ENCODE results near the gene SPATA45. TPM values are rescaled to one million over a fixed set of nuclear protein-coding genes. Genes with fewer than 3 reads are reported as not detected.

Gene SPATA45
- total and polyA plus RNA-seq, 2 experiments from 2014 or later: 2.9 TPM; not detected in 1

DNA sequence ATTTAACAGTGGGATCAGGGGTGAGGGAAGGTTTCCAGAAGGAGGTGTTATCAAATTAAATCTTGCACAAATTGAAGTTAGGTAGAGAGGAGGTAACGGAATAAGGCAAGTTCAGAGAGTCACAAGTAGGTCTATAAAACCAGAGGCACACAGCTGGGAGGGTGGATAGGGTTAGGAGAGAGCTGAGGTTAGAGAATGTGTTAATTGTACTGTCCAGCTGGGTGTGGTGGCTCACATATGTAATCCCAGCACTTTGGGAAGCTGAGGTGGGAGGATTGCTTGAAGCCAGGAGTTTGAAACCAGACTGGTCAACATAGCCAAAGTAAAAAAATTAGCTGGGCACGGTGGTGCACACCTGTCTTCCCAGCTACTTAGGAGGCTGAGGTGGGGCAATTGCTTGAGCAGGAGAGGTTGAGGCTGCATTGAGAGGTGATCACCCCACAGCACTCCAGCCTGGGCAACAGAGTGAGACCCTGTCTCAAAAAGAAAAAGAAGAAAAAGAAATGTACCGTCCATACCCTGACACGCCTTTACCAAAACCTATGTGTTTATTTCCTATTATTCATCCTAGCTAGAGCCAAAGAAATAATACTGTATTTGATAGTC is 20.2 kb downstream of the SPATA45 start:
- Histone ChIP-seq H3K27ac (no peak overlapping the region), H3K36me3 (no peaks in the 10 kb centered on the region), H3K4me1 (ENCODE audit: low read depth) (no peaks in the 10 kb centered on the region), H3K27me3 (no peaks in the 10 kb centered on the region), H3K4me3 (no peak overlapping the region), H3K9me3 (ENCODE audit: low read depth) (peaks cover 5% of the 10 kb centered on the region)
- TF ChIP-seq, protein P1, sequence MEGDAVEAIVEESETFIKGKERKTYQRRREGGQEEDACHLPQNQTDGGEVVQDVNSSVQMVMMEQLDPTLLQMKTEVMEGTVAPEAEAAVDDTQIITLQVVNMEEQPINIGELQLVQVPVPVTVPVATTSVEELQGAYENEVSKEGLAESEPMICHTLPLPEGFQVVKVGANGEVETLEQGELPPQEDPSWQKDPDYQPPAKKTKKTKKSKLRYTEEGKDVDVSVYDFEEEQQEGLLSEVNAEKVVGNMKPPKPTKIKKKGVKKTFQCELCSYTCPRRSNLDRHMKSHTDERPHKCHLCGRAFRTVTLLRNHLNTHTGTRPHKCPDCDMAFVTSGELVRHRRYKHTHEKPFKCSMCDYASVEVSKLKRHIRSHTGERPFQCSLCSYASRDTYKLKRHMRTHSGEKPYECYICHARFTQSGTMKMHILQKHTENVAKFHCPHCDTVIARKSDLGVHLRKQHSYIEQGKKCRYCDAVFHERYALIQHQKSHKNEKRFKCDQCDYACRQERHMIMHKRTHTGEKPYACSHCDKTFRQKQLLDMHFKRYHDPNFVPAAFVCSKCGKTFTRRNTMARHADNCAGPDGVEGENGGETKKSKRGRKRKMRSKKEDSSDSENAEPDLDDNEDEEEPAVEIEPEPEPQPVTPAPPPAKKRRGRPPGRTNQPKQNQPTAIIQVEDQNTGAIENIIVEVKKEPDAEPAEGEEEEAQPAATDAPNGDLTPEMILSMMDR (IDR thresholded peaks at IDR 0.05; ENCODE audit: low read depth, low read length): no peak
- no peak for DNase-seq (ENCODE audit: low read depth in 1 of 2, low spot score in 1 of 2)

GRCh38 chr1:212825798-212826452 is 21.5 kb downstream of the SPATA45 start:
- no peak for DNase-seq (ENCODE audit: low read depth in 1 of 2, low spot score in 1 of 2)
- Histone ChIP-seq H3K36me3 (no peaks in the 10 kb centered on the region), H3K4me3 (no peak overlapping the region), H3K4me1 (ENCODE audit: low read depth) (no peaks in the 10 kb centered on the region), H3K27ac (no peak overlapping the region), H3K27me3 (no peaks in the 10 kb centered on the region), H3K9me3 (ENCODE audit: low read depth) (peaks cover 5% of the 10 kb centered on the region)
- TF ChIP-seq, protein P1 (IDR thresholded peaks at IDR 0.05; ENCODE audit: low read depth, low read length): no peak

DNA sequence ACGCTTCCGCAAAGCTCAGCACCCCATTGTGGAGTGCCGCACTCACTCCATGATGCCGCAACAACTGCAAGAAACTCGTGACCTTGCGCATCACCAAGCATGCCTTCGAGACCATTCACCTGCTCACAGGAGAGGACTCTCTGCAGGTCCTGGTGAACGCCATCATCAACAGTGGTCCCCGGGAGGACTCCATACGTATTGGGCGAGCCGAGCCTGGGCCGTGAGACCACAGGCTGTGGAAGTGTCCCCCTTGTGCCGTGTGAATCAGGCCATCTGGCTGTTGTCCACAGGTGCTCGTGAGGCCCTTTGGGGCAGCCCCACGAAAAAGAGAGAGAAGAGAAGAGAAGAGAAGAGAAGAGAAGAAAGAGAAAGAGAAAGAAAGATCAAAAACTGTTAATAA is 23.2 kb downstream of the SPATA45 start:
- no peaks in the 10 kb centered on the region for H3K4me1 ChIP-seq (ENCODE audit: low read depth)
- H3K27ac ChIP-seq: no peak overlapping the region
- no peaks in the 10 kb centered on the region for H3K27me3 ChIP-seq
- H3K9me3 ChIP-seq (ENCODE audit: low read depth): peaks cover 5% of the 10 kb centered on the region
- no peak for DNase-seq (ENCODE audit: low read depth in 1 of 2, low spot score in 1 of 2)
- no peak overlapping the region for H3K4me3 ChIP-seq
- H3K36me3 ChIP-seq: no peaks in the 10 kb centered on the region
- TF ChIP-seq, protein P1 (IDR thresholded peaks at IDR 0.05; ENCODE audit: low read depth, low read length): no peak

GRCh38 chr1:212822956-212823355 is 24.5 kb downstream of the SPATA45 start:
- Histone ChIP-seq H3K27me3 (no peaks in the 10 kb centered on the region), H3K4me3 (no peak overlapping the region), H3K4me1 (ENCODE audit: low read depth) (no peaks in the 10 kb centered on the region), H3K36me3 (no peaks in the 10 kb centered on the region), H3K27ac (no peak overlapping the region), H3K9me3 (ENCODE audit: low read depth) (peaks cover 5% of the 10 kb centered on the region)
- no peak for DNase-seq (ENCODE audit: low read depth in 1 of 2, low spot score in 1 of 2)
- TF ChIP-seq, protein P1 (IDR thresholded peaks at IDR 0.05; ENCODE audit: low read depth, low read length): no peak

DNA sequence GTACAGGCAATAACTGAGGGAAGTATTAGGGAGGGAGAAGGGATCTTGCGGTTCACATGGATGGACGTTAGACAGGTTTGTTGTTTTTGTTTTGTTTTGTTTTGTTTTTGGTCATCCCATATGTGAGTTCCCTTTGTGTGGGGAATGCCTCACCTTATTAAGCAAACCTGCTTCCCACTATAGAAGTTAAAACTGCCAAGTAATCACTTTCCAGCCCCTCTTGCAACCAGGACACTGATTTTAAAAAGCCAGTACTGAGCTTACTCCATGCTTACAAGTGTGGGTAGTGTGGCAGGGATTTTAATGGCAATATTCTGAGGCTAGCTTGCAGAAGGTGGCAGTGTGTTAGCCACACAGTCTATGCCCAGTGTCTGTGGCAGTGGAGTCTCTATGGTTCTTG is 26.5 kb downstream of the SPATA45 start:
- no peak overlapping the region for H3K27ac ChIP-seq

More for the DNA sequence above, 26.5 kb downstream of the SPATA45 start:
- Histone ChIP-seq H3K27me3 (no peaks in the 10 kb centered on the region), H3K36me3 (no peaks in the 10 kb centered on the region), H3K4me1 (ENCODE audit: low read depth) (no peaks in the 10 kb centered on the region), H3K4me3 (no peak overlapping the region), H3K9me3 (ENCODE audit: low read depth) (peaks cover 4% of the 10 kb centered on the region)
- TF ChIP-seq, protein P1 (IDR thresholded peaks at IDR 0.05; ENCODE audit: low read depth, low read length): no peak
- DNase-seq (ENCODE audit: low read depth in 1 of 2, low spot score in 1 of 2): no peak

Measured in cardiac muscle cell (in vitro differentiated cells and primary cell).